DOHH2 (cell line): ENCODE data around the gene DHRS7B.
A peak's percentile ranks its signal among the peaks of the same experiment; 100 is the strongest.

Experiments
- H3F3A ChIP-seq: fragments of 200-600 bp; sonication (generic), shearing (Covaris generic); 2 replicates; pipeline ENCODE4 v1.6.0; 2016; ENCODE audit warnings: antibody characterized with exemption, mild to moderate bottlenecking; ENCODE audit not compliant: control insufficient read depth, insufficient read depth
- H3K27ac ChIP-seq: fragments of 200-600 bp; sonication (generic); 2 replicates; pipeline ENCODE4 v1.5.1; 2014; ENCODE audit warnings: low read depth, mild to moderate bottlenecking, low read length, moderate library complexity
- H3K27me3 ChIP-seq: fragments of 200-600 bp; sonication (generic); 2 replicates; pipeline ENCODE4 v1.6.1; 2014; ENCODE audit warnings: mild to moderate bottlenecking, low read length, mixed read lengths; ENCODE audit not compliant: control insufficient read depth
- H3K36me3 ChIP-seq: fragments of 200-600 bp; sonication (generic); 2 replicates; pipeline ENCODE4 v1.6.1; 2014; ENCODE audit warnings: mild to moderate bottlenecking, low read length, moderate library complexity, mixed read lengths; ENCODE audit not compliant: control insufficient read depth
- H3K4me1 ChIP-seq: fragments of 200-600 bp; sonication (generic); 2 replicates; pipeline ENCODE4 v1.6.1; 2014; ENCODE audit warnings: mild to moderate bottlenecking, low read length, mixed read lengths; ENCODE audit not compliant: control insufficient read depth
- H3K4me2 ChIP-seq: fragments of 200-600 bp; sonication (generic); 2 replicates; pipeline ENCODE4 v1.6.0; 2014; ENCODE audit warnings: mild to moderate bottlenecking, low read length, moderate library complexity
- H3K4me3 ChIP-seq: fragments of 200-600 bp; sonication (generic); 2 replicates; pipeline ENCODE4 v1.5.1; 2014; ENCODE audit warnings: mild to moderate bottlenecking, low read length, mixed read lengths
- H3K79me2 ChIP-seq: fragments of 200-600 bp; sonication (generic); 2 replicates; pipeline ENCODE4 v1.6.1; 2014; ENCODE audit warnings: mild to moderate bottlenecking, low read length, mixed read lengths; ENCODE audit not compliant: control insufficient read depth
- H3K9me2 ChIP-seq: fragments of 200-600 bp; sonication (generic); replicated peaks from 2 replicates; pipeline ENCODE4 v1.6.1; 2014; ENCODE audit warnings: mild to moderate bottlenecking, low read length, mixed read lengths; ENCODE audit not compliant: control insufficient read depth
- H3K9me3 ChIP-seq: fragments of 200-600 bp; sonication (generic); 2 replicates; pipeline ENCODE4 v1.6.1; 2014; ENCODE audit warnings: antibody characterized with exemption, low read length, mixed read lengths; ENCODE audit not compliant: control insufficient read depth, insufficient read depth
- H4K20me1 ChIP-seq: fragments of 200-600 bp; sonication (generic); 2 replicates; pipeline ENCODE4 v1.6.0; 2014; ENCODE audit warnings: low read depth, mild to moderate bottlenecking, antibody characterized with exemption, low read length, moderate library complexity; ENCODE audit not compliant: control insufficient read depth, insufficient read depth
- EZH2phosphoT487 ChIP-seq: fragments of 200-600 bp; sonication (generic); IDR thresholded peaks from 2 replicates; pipeline ENCODE4 v1.6.1; 2017; ENCODE audit warnings: borderline replicate concordance, mild to moderate bottlenecking, antibody characterized with exemption, low read length, moderate library complexity, mixed read lengths
- TF ChIP-seq, protein P1 (sequence below): fragments of 200-600 bp; sonication (generic); IDR thresholded peaks from one replicate; pipeline ENCODE4 v1.5.1; 2014; ENCODE audit warnings: antibody characterized with exemption, mild to moderate bottlenecking, low read depth, low read length; ENCODE audit not compliant: poor library complexity, severe bottlenecking

Gene DHRS7B

DNA sequence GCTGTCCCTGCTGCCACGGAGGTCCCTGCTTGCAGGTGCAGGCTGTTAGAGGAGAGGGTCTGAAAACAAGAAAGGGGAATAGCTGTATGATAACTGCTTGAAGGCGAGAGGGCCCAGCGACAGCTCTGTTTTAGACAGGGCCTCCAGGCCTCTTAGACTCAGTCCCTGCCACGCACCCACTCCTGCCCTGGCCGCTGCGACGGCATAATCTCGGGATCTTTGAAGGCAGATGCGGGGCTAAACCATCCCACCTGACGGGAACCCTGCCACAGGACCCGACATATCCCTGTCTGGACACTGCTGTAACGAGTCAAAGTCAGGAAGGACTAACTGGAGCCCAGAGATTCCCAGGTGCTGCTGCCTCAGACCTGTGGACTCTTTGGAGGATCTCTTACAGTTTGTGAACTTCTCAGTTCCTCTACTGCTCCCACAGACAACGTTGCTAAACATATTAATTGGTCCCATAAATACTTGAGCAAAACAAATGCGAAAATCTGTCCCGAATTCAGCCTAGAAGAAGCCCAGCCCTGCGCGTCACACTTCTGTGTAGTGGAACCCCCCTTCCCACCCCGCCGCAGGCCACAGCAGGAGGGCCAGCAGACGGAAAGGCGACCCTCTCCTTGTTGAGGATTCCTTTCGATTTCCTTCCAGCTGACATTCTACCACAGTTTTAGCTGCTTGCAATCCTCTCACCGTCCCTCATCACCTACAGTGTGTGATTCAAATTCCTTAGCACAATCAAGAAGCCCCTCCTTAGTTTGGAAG, 88.2 kb downstream of the DHRS7B start:
- peak overlapping the region; percentile 99 for H3K4me2 ChIP-seq
- TF ChIP-seq, protein P1, sequence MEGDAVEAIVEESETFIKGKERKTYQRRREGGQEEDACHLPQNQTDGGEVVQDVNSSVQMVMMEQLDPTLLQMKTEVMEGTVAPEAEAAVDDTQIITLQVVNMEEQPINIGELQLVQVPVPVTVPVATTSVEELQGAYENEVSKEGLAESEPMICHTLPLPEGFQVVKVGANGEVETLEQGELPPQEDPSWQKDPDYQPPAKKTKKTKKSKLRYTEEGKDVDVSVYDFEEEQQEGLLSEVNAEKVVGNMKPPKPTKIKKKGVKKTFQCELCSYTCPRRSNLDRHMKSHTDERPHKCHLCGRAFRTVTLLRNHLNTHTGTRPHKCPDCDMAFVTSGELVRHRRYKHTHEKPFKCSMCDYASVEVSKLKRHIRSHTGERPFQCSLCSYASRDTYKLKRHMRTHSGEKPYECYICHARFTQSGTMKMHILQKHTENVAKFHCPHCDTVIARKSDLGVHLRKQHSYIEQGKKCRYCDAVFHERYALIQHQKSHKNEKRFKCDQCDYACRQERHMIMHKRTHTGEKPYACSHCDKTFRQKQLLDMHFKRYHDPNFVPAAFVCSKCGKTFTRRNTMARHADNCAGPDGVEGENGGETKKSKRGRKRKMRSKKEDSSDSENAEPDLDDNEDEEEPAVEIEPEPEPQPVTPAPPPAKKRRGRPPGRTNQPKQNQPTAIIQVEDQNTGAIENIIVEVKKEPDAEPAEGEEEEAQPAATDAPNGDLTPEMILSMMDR = no peak
- TF ChIP-seq EZH2phosphoT487 = no peak

DNA sequence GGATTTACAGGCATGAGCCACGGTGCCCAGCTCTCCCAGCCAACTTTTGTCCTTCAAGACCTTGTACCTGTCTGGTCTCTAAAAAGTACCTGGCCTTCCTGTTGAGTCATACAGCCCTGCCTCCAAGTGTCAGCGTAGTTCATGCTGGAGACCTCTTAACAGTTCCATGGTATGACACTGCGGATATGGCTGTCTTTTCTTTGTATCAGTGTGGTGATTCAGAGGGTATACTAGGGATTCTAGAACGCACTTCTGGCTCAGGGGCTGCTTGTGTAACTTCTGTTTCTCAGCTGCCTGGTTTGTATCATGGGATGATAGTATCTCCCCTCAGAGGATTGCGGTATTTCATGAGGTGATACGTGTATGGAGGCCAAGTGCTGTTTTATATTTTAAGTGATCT, 89.2 kb downstream of the DHRS7B start:
- H4K20me1 ChIP-seq = peaks cover 26% of the 10 kb centered on the region
- no peak for TF ChIP-seq EZH2phosphoT487
- TF ChIP-seq, protein P1 = no peak
- H3K4me3 ChIP-seq = no peak overlapping the region
- H3K36me3 ChIP-seq = peaks cover 47% of the 10 kb centered on the region
- no peak overlapping the region for H3K27ac ChIP-seq
- peaks cover 28% of the 10 kb centered on the region for H3K4me1 ChIP-seq
- H3K9me2 ChIP-seq = no peaks in the 10 kb centered on the region
- H3F3A ChIP-seq = no peaks in the 10 kb centered on the region; the same call in 1 of the 2 replicates
- no peaks in the 10 kb centered on the region for H3K9me3 ChIP-seq
- H3K79me2 ChIP-seq = peaks cover 84% of the 10 kb centered on the region
- H3K27me3 ChIP-seq = no peaks in the 10 kb centered on the region
- H3K4me2 ChIP-seq = peak overlapping the region; percentile 99; the same call in 1 of the 2 replicates

More for the DNA sequence above, 88.2 kb downstream of the DHRS7B start:
- Histone ChIP-seq H3K9me3 (no peaks in the 10 kb centered on the region), H3F3A (no peaks in the 10 kb centered on the region; the same call in 1 of the 2 replicates), H3K27ac (peak overlapping the region; percentile 71), H3K79me2 (peaks cover 92% of the 10 kb centered on the region), H3K4me3 (peak overlapping the region; percentile 94), H4K20me1 (peaks cover 28% of the 10 kb centered on the region), H3K9me2 (no peaks in the 10 kb centered on the region), H3K36me3 (peaks cover 51% of the 10 kb centered on the region), H3K4me1 (peaks cover 28% of the 10 kb centered on the region), H3K27me3 (no peaks in the 10 kb centered on the region)

DNA sequence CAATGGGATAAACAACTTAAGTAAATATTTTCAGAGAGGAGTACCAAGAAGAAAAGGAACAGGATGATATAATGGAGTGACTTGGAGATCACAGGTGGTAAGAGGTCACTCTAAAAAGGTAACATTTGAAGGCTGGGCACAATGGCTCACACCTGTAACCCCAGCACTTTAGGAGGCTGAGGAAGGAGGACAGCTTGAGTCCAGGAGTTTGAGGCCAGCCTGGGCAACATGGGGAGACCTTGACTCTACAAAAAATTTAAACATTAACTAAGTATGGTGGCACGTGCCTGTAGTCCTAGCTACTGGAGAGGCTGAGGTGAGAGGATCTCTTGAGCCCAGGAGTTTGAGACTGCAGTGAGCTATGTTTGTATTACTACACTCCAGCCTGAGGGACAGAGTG, 90.6 kb downstream of the DHRS7B start:
- Histone ChIP-seq H3K36me3 (peaks cover 45% of the 10 kb centered on the region), H3K79me2 (peaks cover 70% of the 10 kb centered on the region), H3K4me3 (no peak overlapping the region), H3K4me2 (no peak overlapping the region), H3K9me2 (no peaks in the 10 kb centered on the region), H3K27me3 (no peaks in the 10 kb centered on the region), H3F3A (no peaks in the 10 kb centered on the region; the same call in 1 of the 2 replicates), H3K27ac (no peak overlapping the region), H4K20me1 (peaks cover 12% of the 10 kb centered on the region), H3K4me1 (peaks cover 18% of the 10 kb centered on the region), H3K9me3 (no peaks in the 10 kb centered on the region)
- no peak for TF ChIP-seq EZH2phosphoT487
- TF ChIP-seq, protein P1 = no peak
